Memory B cell (primary cell): ENCODE measurements around the gene XPO6.

ENCODE experiments used
- ATAC-seq: fragments of 150-1000 bp; cut with Tn5 transposase; 2 replicates; pipeline ENCODE4 v1.10.0; 2021; ENCODE audit warnings: low read depth, mild to moderate bottlenecking, moderate library complexity
- DNase-seq, 2 donors: peaks; one replicate each; pipeline ENCODE4 v3.0.0; 2022; ENCODE audit warnings: low spot score in 2 of 2
- H3K27ac Mint-ChIP-seq: one replicate; pipeline ENCODE4 v1.8.0; 2022; ENCODE audit warnings: mild to moderate bottlenecking, moderate library complexity, mixed read lengths
- H3K27me3 Mint-ChIP-seq: one replicate; pipeline ENCODE4 v1.8.0; 2022; ENCODE audit warnings: mixed read lengths
- H3K36me3 Mint-ChIP-seq: one replicate; pipeline ENCODE4 v1.8.0; 2022; ENCODE audit warnings: mild to moderate bottlenecking, mixed read lengths
- H3K4me1 Mint-ChIP-seq: one replicate; pipeline ENCODE4 v1.8.0; 2022; ENCODE audit warnings: mixed read lengths
- H3K4me3 Mint-ChIP-seq: one replicate; pipeline ENCODE4 v1.8.0; 2022; ENCODE audit warnings: mild to moderate bottlenecking, moderate library complexity, mixed read lengths
- H3K9me3 Mint-ChIP-seq: one replicate; pipeline ENCODE4 v1.8.0; 2022; ENCODE audit warnings: mixed read lengths

The XPO6 gene

GRCh38 chr16:28100810-28101532, 110.8 kb downstream of the XPO6 start:
- Mint-ChIP-seq H3K4me1 (no peaks in the 10 kb centered on the region), H3K27ac (no peak overlapping the region), H3K9me3 (no peaks in the 10 kb centered on the region), H3K4me3 (no peak overlapping the region), H3K27me3 (no peaks in the 10 kb centered on the region), H3K36me3 (peaks cover 41% of the 10 kb centered on the region)
- DNase-seq = no peak
- no peak for ATAC-seq

GRCh38 chr16:28098959-28099945, 112.5 kb downstream of the XPO6 start:
- no peaks in the 10 kb centered on the region for H3K4me1 Mint-ChIP-seq
- DNase-seq (no peak), ATAC-seq (no peak)
- no peaks in the 10 kb centered on the region for H3K27me3 Mint-ChIP-seq
- no peak overlapping the region for H3K4me3 Mint-ChIP-seq
- H3K9me3 Mint-ChIP-seq = no peaks in the 10 kb centered on the region
- H3K27ac Mint-ChIP-seq = no peak overlapping the region
- H3K36me3 Mint-ChIP-seq = peaks cover 40% of the 10 kb centered on the region

GRCh38 chr16:28098171-28098958, 113.4 kb downstream of the XPO6 start:
- H3K27ac Mint-ChIP-seq = no peak overlapping the region
- no peak overlapping the region for H3K4me3 Mint-ChIP-seq
- no peaks in the 10 kb centered on the region for H3K27me3 Mint-ChIP-seq
- no peak for DNase-seq
- no peaks in the 10 kb centered on the region for H3K4me1 Mint-ChIP-seq
- no peaks in the 10 kb centered on the region for H3K9me3 Mint-ChIP-seq
- H3K36me3 Mint-ChIP-seq = peaks cover 35% of the 10 kb centered on the region
- no peak for ATAC-seq

- H3K27me3 Mint-ChIP-seq = no peaks in the 10 kb centered on the region
- no peak for ATAC-seq
- H3K9me3 Mint-ChIP-seq = no peaks in the 10 kb centered on the region
- no peak for DNase-seq
- peaks cover 31% of the 10 kb centered on the region for H3K36me3 Mint-ChIP-seq
- H3K4me1 Mint-ChIP-seq = no peaks in the 10 kb centered on the region
- peak overlapping the region; percentile 53 for H3K27ac Mint-ChIP-seq
- no peak overlapping the region for H3K4me3 Mint-ChIP-seq
Measured at GRCh38 chr16:28096983-28097899, 114.5 kb downstream of the XPO6 start.

- no peak overlapping the region for H3K4me3 Mint-ChIP-seq
- H3K27me3 Mint-ChIP-seq = no peaks in the 10 kb centered on the region
- peaks cover 14% of the 10 kb centered on the region for H3K36me3 Mint-ChIP-seq
- peak overlapping the region; percentile 28 for H3K27ac Mint-ChIP-seq
- ATAC-seq = no peak
- H3K4me1 Mint-ChIP-seq = peaks cover 10% of the 10 kb centered on the region
- no peak for DNase-seq
- no peaks in the 10 kb centered on the region for H3K9me3 Mint-ChIP-seq
Measured at GRCh38 chr16:28093385-28093725, 118.4 kb downstream of the XPO6 start.

- Mint-ChIP-seq H3K27ac (peak overlapping the region; percentile 28), H3K4me3 (no peak overlapping the region), H3K9me3 (no peaks in the 10 kb centered on the region), H3K4me1 (peaks cover 10% of the 10 kb centered on the region), H3K36me3 (peaks cover 10% of the 10 kb centered on the region), H3K27me3 (no peaks in the 10 kb centered on the region)
- ATAC-seq (no peak), DNase-seq (no peak)
Measured at GRCh38 chr16:28092721-28093384, 118.9 kb downstream of the XPO6 start.

GRCh38 chr16:28091656-28092055, 120.1 kb downstream of the XPO6 start:
- no peak overlapping the region for H3K4me3 Mint-ChIP-seq
- H3K9me3 Mint-ChIP-seq = no peaks in the 10 kb centered on the region
- H3K36me3 Mint-ChIP-seq = peaks cover 1% of the 10 kb centered on the region
- no peak for DNase-seq
- H3K4me1 Mint-ChIP-seq = peaks cover 10% of the 10 kb centered on the region
- no peaks in the 10 kb centered on the region for H3K27me3 Mint-ChIP-seq
- ATAC-seq = no peak
- H3K27ac Mint-ChIP-seq = no peak overlapping the region

GRCh38 chr16:28090646-28091377, 121.0 kb downstream of the XPO6 start:
- ATAC-seq = no peak
- Mint-ChIP-seq H3K36me3 (no peaks in the 10 kb centered on the region), H3K27ac (no peak overlapping the region), H3K27me3 (no peaks in the 10 kb centered on the region), H3K4me1 (peaks cover 10% of the 10 kb centered on the region), H3K9me3 (no peaks in the 10 kb centered on the region), H3K4me3 (no peak overlapping the region)
- no peak for DNase-seq

- ATAC-seq (no peak), DNase-seq (no peak)
- Mint-ChIP-seq H3K9me3 (no peaks in the 10 kb centered on the region), H3K4me3 (no peak overlapping the region), H3K36me3 (no peaks in the 10 kb centered on the region), H3K4me1 (peaks cover 10% of the 10 kb centered on the region), H3K27me3 (no peaks in the 10 kb centered on the region), H3K27ac (peak overlapping the region; percentile 70)
Measured at GRCh38 chr16:28089992-28090365, 121.8 kb downstream of the XPO6 start.

- H3K4me3 Mint-ChIP-seq = no peak overlapping the region
- no peak for ATAC-seq
Measured at GRCh38 chr16:28089205-28089991, 122.4 kb downstream of the XPO6 start.

GRCh38 chr16:28087675-28088300, 124.0 kb downstream of the XPO6 start:
- H3K36me3 Mint-ChIP-seq = no peaks in the 10 kb centered on the region
- DNase-seq (no peak), ATAC-seq (no peak)
- H3K9me3 Mint-ChIP-seq = no peaks in the 10 kb centered on the region
- H3K4me1 Mint-ChIP-seq = peaks cover 10% of the 10 kb centered on the region
- H3K27ac Mint-ChIP-seq = no peak overlapping the region
- H3K27me3 Mint-ChIP-seq = no peaks in the 10 kb centered on the region
- H3K4me3 Mint-ChIP-seq = no peak overlapping the region

More at GRCh38 chr16:28089205-28089991, 122.4 kb downstream of the XPO6 start:
- Mint-ChIP-seq H3K4me1 (peaks cover 10% of the 10 kb centered on the region), H3K27ac (peak overlapping the region; percentile 70), H3K36me3 (no peaks in the 10 kb centered on the region), H3K27me3 (no peaks in the 10 kb centered on the region), H3K9me3 (no peaks in the 10 kb centered on the region)
- DNase-seq = no peak
